Retina (tissue), 1 donor: ENCODE measurements around the gene TGM4.
"Not testable (repeated sequence)": the region's sequence is repeated elsewhere in the genome, so short reads cannot be mapped to it uniquely, and the experiment has no call there.

Source experiments
- DNase-seq: peaks from one replicate; pipeline ENCODE4 v3.0.0-alpha.2; 2016

Gene TGM4

DNA sequence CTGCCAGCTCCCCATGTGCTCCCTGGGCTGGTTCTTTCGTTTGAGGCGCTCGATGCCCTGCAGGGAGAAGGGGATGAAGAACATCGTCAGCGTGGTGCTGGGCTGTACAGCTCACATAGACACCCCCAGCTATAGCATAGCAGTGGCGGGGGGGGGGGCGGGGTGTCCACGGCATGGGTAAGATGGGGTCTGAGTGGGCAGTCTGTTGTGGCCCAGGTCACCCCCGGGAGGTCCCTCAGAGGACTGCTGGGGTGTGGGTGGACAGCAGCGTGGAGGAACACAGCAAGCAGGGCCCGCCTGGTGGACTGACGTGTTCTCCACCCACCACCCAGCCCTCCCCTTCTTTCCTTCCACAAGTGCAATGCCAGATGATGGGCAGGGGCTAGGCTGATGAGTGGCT, 43.7 kb downstream of the TGM4 start:
- DNase-seq: no peak

DNA sequence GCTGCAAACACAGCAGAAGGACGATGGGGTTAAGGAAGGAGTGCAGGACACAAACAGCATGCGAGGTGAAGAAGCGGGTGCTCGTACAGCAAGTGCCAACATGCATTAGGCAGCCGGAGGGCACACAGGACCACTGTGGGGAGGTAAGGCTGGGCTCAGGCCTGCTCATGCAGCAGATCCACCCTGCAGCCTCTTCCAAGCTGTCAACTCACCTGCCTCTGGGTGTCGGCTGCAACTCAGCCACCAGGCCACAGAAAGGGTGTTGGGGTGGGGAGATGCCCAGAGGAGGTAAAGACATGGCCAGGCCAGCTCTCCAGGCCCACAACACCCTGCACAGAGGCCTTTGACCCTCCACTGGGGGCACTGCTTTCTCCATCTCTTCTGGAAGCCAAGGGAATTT, 44.2 kb downstream of the TGM4 start:
- no peak for DNase-seq

DNA sequence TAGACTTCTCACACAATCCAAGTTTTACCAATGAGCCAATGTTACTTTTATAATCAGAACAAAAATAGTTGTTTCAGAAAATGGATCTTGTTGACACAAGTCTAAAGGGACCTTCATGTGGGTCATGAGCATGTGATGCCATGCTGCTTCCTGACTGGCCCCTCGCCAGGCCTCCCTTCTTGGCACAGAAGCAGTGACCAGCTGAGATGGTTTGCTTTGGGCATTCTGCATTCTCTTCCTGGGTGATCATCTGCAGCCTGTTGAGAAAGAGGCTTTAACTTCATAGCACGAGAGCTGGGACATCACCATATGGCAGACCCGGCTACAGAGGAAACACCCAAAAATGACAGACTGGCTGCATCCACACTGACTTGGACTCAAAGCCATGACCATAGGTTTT, 45.7 kb downstream of the TGM4 start:
- DNase-seq: no peak

- no peak for DNase-seq
These were observed 49.4 kb downstream of the TGM4 start for GRCh38 chr3:44923632-44924456.

DNA sequence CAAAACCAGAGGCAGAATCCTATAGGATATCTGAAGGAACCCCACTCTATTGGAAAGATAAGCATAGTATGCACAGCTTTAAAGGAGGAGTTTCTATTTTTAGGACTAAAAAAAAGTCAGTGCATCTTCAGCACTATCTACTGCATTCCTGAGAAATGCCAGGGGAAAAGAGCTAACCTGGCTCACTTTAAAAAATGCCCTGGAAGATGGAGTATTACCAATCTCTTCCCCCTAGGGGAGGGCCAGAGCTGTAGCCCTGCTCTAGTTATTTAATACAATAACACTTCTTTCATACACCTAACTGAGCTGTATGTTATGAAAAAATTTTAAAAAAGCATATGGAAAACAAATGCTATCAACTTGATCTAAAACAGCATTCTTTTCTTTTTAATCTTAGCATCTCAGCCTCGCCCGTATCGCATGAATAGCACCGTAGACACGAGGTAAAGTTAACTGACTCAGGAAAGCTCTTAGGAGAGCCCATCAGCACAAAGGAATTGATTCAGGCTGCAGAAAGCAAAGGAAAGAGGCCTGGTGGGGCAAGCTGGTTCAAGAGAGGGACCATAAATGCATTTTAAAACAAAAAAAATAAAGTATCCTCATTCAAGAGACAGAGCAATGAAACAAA, 50.2 kb downstream of the TGM4 start:
- no peak for DNase-seq

DNA sequence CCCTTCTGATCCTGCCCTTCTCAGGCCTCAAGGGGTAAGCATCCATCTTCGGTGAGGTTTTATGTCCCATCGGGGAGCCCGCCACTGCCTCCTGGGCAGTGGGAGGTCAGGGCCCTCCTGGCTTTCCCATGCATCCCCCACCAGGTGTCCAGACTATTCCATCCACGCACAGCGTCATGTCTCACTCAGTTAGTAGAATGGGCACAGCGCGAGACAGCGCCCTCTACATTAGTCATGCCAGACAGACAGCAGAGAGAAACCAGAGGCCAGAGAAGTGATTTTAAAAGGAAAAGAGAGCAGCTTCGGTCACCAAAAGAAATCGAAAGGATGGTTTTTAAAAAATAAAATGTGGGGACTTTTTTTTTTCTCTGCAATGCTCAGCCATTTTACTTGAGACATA, 51.8 kb downstream of the TGM4 start:
- DNase-seq: no peak

DNA sequence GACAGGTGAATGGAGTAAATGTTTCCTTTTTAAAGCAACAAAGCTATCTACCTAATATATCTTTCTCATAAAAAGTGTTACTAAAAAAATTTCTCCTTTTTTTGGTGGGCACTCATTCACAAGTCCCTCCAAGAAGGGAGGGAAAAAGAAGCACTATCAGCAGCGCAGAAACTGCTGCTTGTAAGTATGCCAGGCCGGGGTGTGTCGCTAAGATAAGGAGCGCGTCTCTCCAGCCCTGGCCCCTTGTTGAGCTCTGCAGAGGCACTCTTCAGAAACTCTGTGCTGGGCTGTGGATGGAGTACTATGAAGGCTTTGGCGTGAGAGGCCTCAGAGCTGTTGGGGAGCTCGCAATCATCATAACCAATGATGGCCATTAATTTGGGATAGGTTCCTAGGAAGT, 52.5 kb downstream of the TGM4 start:
- no peak for DNase-seq

DNA sequence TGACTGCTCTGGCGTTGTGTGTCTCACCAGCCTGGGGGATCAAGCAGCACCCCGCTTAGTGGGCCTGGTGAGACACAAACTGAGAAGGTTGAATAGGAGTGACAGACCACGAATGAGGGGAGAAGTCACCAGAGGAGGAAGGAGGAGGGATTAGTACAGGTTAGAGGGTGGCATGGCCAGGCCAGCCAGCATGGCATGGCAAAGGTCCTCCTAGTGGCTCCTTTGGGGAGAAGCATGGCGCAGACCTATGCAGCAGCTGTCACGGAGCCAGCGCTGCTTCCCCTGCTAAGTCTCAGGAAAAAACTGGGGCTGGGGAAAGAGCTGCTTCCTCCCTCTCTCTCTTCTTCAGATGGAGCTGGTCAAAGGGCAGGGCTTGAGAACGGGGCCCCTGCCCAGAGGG, 53.0 kb downstream of the TGM4 start:
- no peak for DNase-seq

GRCh38 chr3:44929782-44930181, 55.4 kb downstream of the TGM4 start:
- no peak for DNase-seq

DNA sequence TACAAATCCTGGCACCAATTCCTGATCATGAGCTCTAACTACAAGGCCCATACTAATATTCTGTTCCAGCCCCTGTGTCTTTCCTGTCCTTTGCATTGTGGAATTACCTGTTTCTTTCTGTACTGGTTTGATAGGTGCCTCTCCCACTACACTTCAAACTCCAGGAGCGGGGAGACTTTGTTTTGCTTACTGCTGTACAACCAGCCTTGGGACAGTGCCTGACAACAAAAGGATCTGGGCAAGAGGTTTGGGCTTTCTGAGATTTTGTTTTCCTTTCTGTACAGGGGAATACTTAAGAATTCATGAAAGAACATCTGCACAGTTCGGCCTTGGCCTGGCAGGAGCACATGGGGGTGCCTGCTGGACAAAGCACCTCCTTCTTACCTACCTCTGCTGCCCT, 56.5 kb downstream of the TGM4 start:
- no peak for DNase-seq

- DNase-seq: no peak
These were observed 57.4 kb downstream of the TGM4 start for GRCh38 chr3:44931791-44932190.

GRCh38 chr3:44932271-44932670, 57.9 kb downstream of the TGM4 start:
- peak; percentile 13 for DNase-seq

DNA sequence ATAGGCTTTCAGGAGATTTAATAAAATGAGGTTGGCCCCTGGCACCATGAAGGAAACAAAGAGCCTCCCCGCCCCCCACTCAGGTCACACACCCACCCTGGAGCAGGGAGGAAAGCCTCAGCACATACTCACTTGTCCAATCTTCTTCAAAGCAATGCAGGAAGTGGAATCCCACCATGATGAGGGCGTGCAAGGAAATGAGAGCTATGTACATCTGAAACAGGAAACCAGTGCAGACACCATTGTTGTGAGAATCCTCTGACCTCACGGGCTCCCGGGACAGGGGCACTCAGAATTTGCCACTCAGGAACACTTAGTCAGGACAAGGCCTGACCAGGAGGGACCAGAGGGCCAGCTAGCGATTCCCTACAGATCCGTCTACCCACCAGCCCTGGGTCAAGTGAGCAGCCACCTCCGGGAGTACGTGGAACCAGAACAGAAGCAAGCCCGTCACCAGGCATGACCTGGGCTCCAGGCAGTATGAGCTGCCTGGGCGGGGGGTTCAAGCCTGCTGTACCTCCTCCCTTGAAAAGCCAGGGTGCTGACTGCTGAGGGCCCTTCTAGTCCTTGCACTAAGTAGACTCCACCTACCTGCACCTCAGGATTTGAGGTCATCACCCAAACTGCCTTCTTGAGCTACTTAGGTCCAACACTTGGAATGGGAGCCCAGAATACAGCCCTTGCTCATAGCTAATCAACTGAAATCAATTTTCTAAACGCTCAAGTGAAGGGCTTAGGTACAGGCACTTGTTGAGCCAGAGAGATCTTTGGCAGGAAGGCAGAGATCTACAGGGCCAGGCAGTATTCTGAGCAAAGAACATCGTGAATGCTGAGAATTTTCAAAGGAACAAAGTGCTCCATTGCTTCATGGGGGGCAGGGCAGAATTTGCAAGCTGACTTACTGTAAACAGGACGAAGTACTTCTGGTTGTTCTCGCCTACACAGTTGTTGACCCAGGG, 58.9 kb downstream of the TGM4 start:
- no peak for DNase-seq

- DNase-seq: no peak
These were observed 65.2 kb downstream of the TGM4 start for GRCh38 chr3:44939581-44940036.

DNA sequence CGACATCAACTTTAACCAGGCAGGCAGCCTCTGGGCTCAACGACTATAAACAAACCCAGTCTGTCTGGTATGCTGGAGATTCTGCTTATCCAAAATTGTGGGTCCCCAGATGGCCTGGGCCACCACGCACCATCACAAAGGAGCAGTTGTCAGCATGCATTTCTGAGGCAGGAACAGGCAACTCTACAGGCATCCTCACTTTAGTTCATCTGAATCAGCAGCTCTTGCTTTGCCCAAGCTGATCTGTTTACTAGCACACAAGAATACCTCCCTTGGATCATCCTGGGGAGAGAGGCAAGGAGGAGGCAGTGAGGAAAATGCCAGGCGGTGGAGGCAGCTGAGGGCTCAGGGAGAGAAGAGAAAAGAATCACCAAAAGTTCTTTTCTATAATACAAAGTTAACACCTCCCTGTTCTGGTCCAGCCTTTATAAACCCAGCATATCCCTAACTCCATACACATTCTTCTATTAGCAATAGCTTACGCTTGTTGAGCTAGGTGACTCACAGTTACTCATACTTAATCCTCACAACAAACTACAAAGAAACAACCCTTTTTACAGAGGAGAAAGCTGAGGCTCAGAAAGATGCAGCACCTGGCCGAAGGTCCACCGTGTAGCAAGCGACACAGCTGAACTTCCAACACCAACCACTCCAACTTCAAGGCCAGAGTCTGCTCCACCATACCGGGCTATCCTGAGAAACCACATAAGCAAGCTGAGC, 68.0 kb downstream of the TGM4 start:
- DNase-seq: no peak

- no peak for DNase-seq
These were observed 73.8 kb downstream of the TGM4 start for GRCh38 chr3:44948239-44948638.

DNA sequence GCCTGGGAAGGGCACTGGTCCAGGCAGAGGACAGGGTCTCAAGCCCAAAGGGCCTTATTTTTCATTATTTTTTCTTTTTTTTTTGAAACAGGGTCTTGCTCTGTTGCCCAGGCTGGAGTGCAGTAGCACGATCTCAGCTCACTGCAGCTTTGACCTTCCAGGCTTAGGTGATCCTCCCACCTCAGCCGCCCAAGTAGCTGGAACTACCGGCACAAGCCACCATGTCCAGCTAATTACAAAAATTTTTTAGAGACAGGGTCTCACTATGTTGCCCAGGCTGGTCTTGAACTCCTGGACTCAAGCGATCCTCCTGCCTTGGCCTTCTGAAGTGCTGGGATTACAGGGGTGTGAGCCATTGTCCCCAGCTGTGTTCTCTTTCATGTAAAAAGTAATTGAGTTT, 75.4 kb downstream of the TGM4 start:
- DNase-seq: not testable (repeated sequence)

GRCh38 chr3:44950275-44950734, 75.9 kb downstream of the TGM4 start:
- DNase-seq: no peak

GRCh38 chr3:44952689-44953088, 78.3 kb downstream of the TGM4 start:
- DNase-seq: no peak

GRCh38 chr3:44954304-44954703, 79.9 kb downstream of the TGM4 start:
- no peak for DNase-seq

DNA sequence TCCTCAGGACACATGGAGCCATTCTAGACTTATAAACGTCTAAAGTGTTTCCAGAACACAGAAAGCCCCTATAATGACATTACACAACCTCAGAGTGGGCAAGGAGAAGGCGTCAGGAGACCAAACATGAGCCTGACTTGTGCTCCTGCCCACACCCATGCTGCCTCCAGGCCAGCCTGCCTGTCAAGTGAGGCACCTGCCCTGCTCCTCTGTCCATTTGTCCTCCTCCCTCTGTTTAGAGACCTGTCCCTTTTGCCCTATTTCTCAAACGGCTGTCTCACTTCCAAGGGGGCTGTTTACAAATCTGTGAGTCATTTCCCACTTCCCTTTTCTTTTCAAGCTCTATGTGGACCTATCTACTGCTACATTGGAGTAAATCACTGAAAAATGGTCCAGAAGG, 80.6 kb downstream of the TGM4 start:
- no peak for DNase-seq

DNA sequence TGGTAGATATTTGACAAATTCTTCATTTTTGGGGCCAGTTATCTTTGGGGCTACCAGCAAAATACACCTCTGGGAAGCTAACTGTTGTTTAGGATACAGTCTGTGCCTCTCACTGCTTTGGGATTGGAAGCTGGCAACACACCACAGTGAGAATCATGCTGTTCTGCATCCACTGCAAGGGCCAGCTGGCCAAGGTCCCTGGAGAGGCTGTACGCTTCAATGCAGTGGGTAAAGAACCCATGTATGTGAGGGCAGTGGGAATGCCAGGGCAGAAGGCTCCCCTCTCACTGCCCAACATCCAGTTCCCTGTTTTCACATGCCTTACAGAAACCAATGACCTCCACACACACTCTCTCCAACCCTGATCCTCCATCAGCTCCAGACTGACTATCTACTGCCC, 81.5 kb downstream of the TGM4 start:
- peak; percentile 4 for DNase-seq

DNA sequence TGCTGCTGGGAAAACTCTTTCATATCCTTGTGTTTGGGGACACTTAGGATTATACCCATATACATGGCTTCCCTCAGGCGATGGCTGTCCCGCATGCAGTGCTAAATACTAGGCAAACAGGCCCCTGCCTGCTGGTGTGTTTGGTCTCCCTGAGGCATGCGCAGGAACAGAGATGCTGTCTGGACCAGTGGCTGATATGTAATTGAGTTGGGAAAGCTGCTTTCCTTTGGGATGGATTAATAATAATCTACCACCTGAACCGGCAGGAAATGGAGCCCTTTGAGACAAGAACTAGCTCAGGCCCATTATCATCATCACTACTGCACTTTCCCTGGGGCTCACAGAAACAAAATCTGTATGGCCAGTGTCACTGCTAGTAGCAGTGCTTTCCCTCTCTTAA, 83.6 kb downstream of the TGM4 start:
- peak; percentile 9 for DNase-seq
